ENCODE measurements around the gene ELAVL2. TPM values are rescaled to one million over a fixed set of nuclear protein-coding genes. Genes with fewer than 3 reads are reported as not detected.

The ELAVL2 gene
- under 0.01 and 0.22 TPM in 2 replicates for total RNA-seq

GRCh38 chr9:23826120-23826629, at the start of gene ELAVL2:
Gene ELAVL2 (minus strand): TSS chr9:23826240. CDS start chr9:23762234, 64,006 bp downstream.

